GM21526 (cell line): Measurements from ENCODE around the gene CPLANE2.

Experiments used
- ATAC-seq: cut with Tn5 transposase; IDR thresholded peaks from one replicate; pipeline ENCODE4 v1.9.1; 2021; ENCODE audit warnings: moderate library complexity; ENCODE audit not compliant: unreplicated experiment, low FRiP score

Gene CPLANE2

GRCh38 chr1:16195518-16195905 is 41.5 kb downstream of the CPLANE2 start:
- ATAC-seq = no peak

DNA sequence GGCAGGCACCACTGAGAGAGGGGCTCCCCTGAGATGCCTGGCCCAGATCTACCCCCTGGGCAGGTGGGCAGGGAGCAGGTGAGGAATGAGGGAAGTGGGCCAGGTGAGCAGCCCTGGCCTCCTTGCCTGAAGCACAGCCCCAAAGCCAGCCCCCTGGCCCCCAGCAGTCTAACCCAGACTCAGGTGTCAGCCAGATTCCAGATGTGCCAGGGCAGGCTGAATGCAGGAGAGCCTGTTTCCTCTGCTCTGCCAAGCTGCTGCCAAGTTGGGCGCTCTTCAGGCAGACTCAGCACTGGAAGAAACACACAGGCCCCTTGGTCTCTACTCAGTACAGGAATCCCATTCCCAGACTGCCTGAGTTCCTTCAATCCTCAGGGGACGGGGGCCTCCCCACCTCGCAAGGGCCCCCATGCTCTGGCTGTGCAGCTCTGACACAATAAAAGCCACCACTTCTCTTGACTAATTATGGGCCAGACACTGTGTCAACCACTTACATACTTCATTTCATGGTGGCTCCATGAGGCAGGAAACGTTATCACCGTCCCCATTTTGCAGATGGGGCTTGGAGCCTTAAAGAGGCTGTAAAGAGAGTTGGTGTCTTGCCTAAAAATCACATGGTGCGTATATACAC is 45.0 kb downstream of the CPLANE2 start:
- no peak for ATAC-seq

- ATAC-seq = no peak
These were observed 45.7 kb downstream of the CPLANE2 start for GRCh38 chr1:16191309-16191708.

DNA sequence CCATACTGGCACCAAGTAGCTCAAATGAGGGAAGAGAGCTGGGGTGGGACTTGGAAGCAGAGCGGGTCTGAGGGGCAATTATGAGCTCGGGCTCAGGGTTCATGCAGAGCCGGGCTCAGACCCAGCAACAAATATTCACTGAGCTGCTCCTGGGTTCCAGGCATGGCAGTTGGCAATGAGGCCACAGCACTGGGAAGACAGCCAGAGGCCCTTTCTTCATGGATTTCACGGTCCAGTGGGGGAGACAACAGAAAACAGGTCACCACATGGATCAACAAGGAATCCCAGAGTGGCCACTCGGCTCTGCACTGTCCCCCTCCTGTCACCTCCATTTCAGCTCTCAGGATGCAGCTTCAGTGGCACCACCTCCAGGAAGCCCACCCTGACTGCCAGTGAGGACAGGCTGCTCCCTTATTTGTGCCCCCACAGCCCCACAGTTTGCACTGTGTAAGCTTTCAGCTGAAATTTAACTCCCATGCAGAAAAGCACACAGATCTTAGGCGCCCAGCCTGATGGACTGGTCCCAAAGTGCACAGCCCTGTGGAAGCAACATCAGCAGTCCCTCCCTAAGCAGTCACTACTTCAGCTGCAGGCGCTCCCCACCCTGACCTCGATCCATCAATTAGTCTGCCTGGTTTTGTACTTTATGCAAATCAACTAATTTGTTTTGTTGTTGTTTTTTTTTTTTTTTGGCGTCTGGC is 46.9 kb downstream of the CPLANE2 start:
- ATAC-seq = no peak

GRCh38 chr1:16189003-16189402 is 48.0 kb downstream of the CPLANE2 start:
- ATAC-seq = no peak

DNA sequence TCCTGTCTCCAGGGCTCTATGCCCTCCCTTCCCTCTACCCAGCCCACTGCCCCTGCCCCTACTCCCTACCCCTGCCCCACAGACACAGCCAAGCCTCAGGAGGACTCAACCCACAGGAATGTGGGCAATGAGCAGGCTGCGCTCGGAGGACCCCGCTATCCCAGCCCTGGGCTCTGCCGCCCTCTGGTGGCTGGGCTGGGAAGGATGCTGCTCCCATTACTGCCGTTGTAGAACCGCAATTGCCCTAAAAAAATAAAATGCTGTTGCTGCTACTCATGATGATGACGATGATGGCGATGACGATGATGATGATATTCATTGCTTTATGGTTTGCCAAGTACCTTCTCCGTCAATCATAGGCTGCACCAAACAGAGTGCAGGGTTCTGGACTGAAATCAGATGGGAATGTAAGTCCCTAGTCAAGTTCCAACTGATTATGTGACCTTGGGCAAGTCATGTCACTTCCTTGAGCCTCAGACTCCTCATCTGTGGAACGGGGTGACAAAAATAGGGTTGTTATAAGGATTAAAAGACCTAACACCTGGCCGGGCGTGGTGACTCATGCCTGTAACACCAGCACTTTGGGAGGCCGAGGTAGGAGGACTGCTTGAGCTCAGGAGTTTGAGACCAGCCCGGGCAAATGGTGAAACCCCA is 49.1 kb downstream of the CPLANE2 start:
- ATAC-seq = no peak

GRCh38 chr1:16186655-16187235 is 50.2 kb downstream of the CPLANE2 start:
- ATAC-seq = no peak

DNA sequence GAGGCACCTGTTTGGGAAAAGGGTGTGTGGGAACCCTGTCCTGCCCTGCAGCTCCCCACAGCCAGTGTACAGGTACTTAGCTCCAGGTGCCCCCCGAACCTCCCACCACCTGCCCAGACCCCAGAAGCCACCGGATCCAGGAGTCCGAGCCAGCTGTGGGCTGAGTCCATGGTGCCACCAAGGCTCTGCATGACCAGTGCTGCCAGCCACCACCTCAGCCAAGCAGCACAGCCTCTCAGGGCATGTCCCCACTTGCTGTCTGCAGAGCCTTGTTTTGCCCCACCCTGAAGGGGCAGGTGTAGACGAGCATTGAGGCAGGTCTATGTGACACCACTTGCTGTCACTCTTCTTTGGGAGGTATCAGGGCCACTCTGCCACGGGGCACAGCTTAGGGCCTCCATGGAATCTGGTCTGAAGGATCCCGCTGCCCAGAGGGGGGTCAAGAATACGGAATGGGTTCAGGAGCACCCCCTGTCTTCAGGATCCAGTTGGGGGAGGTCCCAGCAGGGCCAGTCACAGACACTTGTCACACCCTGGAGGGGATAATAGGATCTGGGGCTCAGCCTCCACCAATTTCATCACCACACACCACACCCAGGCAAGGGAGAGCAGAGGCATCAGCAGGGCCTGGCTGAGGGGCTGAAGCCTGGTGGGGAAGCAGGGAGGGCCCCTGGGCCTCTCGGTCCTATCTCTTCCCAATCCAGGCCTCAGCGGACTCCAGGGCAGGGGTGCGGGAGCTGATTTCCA is 52.3 kb downstream of the CPLANE2 start:
- no peak for ATAC-seq

DNA sequence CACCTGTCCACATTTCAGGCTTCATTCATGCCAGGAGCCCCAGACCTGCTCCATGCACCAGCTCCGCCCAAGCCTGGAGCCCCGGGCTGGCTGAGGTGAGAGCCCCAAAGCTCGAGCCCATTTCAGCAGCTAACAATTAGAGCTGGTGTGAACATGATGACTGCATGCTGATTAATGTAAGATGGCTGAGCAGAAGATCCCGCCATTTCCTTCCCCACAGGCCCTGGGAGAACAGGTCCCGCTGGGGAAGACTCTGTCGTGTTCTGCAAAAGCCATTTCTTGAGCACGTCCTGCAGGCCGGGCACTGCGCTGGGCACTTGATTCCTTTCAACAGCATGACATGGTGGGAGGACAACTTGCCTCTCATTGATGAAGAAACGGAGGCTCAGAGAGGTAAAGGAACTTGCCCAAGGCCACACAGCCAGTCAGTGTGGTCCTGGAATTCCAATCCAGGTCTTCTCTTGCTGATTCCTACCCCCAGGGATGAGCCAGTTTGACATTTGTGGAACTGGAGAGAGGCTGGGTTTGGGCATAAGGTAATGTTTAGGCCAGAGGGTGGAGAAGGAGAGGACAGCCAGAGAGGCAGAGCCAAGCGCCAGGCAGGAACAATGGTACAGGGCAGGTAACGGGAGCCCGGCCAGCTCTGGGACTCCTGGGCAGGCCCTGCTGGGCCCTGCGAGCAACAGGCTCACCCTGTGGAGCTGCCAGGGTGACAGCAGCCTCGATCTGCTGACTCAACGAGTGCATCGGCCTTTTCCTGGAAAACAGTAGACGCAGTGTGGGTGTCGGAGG is 53.0 kb downstream of the CPLANE2 start:
- no peak for ATAC-seq

- ATAC-seq = no peak
These were observed 53.8 kb downstream of the CPLANE2 start for GRCh38 chr1:16183179-16183578.

GRCh38 chr1:16181887-16182719 is 54.9 kb downstream of the CPLANE2 start:
- no peak for ATAC-seq
